ENCODE data around the gene TENM4. TPM values are rescaled to one million over a fixed set of nuclear protein-coding genes. Genes with fewer than 3 reads are reported as not detected.
A peak's percentile ranks its signal among the peaks of the same experiment; 100 is the strongest.

The TENM4 gene
- polyA plus RNA-seq, 1 of the 3 experiments (the other 2 are of a cell fraction): 16.7 TPM

GRCh38 chr11:78990261-78990660 is 450.6 kb downstream of the TENM4 start:
- Histone ChIP-seq H4K20me1 (ENCODE audit: insufficient read depth) (no peaks in the 10 kb centered on the region), H3K27me3 (ENCODE audit: insufficient read depth) (no peaks in the 10 kb centered on the region), H3K27ac (ENCODE audit: low read depth in 2 of 2, low read length in 1 of 2) (peak overlapping the region in 1 of 2 experiments; percentile 17; a peak in 1 of 4 replicates), H3F3A (replicated peaks; ENCODE audit: insufficient read depth) (no peaks in the 10 kb centered on the region), H3K4me1 (ENCODE audit: control insufficient read depth in 1 of 2, insufficient read depth in 2 of 2, low read depth in 1 of 2, low read length in 1 of 2) (peaks cover 0 to 29% of the 10 kb centered on the region in 2 experiments; a peak in 3 of 4 replicates), H3K36me3 (replicated peaks in 1 of 2; ENCODE audit: control insufficient read depth in 1 of 2, insufficient read depth in 2 of 2, low read length in 1 of 2) (no peaks in the 10 kb centered on the region), H3K4me3 (ENCODE audit: low read depth in 2 of 2, low read length in 1 of 2) (no peak overlapping the region), H2AFZ (ENCODE audit: low read depth) (no peak overlapping the region), H3K79me2 (ENCODE audit: insufficient read depth) (no peaks in the 10 kb centered on the region), H3K4me2 (no peak overlapping the region), H3K9ac (no peak overlapping the region), H3K9me3 (no peaks in the 10 kb centered on the region), H3K9me2 (no peaks in the 10 kb centered on the region)
- ChIA-PET CTCF (interaction anchor here (1.5 to 1.8 kb wide), 4 partner anchors 8 to 110 kb away, joined by 3 to 6 read pairs (median 4); no protein-coding TSS in a partner anchor), POLR2A (no interaction called here)
- no peak for TF ChIP-seq TEAD4 (IDR thresholded peaks at IDR 0.05; ENCODE audit: borderline replicate concordance, insufficient read depth)
- no peak for TF ChIP-seq MAX (IDR thresholded peaks at IDR 0.05; ENCODE audit: low read depth)
- TF ChIP-seq ZBTB33 (IDR thresholded peaks at IDR 0.05; ENCODE audit: borderline replicate concordance, low read depth): no peak
- no peak for TF ChIP-seq EP300 (IDR thresholded peaks at IDR 0.05; ENCODE audit: borderline replicate concordance in 1 of 2, low read depth in 1 of 2, low read length in 1 of 2)
- no peak for TF ChIP-seq SIN3A (IDR thresholded peaks at IDR 0.05; ENCODE audit: borderline replicate concordance, low read depth, low read length)
- no peak for TF ChIP-seq FOSL2 (IDR thresholded peaks at IDR 0.05; ENCODE audit: borderline replicate concordance, low read depth)
- no peak for TF ChIP-seq GABPA (IDR thresholded peaks at IDR 0.05; ENCODE audit: low read depth)
- no peak for TF ChIP-seq YY1 (IDR thresholded peaks at IDR 0.05; ENCODE audit: low read depth)
- no peak for TF ChIP-seq USF1 (IDR thresholded peaks at IDR 0.05; ENCODE audit: borderline replicate concordance, low read depth)
- TF ChIP-seq CTCF (IDR thresholded peaks at IDR 0.05): no peak
- no peak for TF ChIP-seq REST (IDR thresholded peaks at IDR 0.05; ENCODE audit: low read depth, low read length)
- TF ChIP-seq PBX3 (IDR thresholded peaks at IDR 0.05): no peak
- TF ChIP-seq TAF1 (IDR thresholded peaks at IDR 0.05; ENCODE audit: borderline replicate concordance, low read depth, low read length): no peak
- TF ChIP-seq JUND (IDR thresholded peaks at IDR 0.05): no peak
- TF ChIP-seq MXI1 (IDR thresholded peaks at IDR 0.05; ENCODE audit: low read depth, low read length): no peak
- no peak for TF ChIP-seq NFIC (IDR thresholded peaks at IDR 0.05; ENCODE audit: borderline replicate concordance)
- TF ChIP-seq CHD2 (IDR thresholded peaks at IDR 0.05; ENCODE audit: low read length, partially characterized antibody): no peak
- TF ChIP-seq FOXM1 (IDR thresholded peaks at IDR 0.05; ENCODE audit: low read depth): no peak
- no peak for TF ChIP-seq ELF1 (IDR thresholded peaks at IDR 0.05)
- TF ChIP-seq RXRA (IDR thresholded peaks at IDR 0.05; ENCODE audit: borderline replicate concordance, low read depth): no peak
- DNase-seq: peak; percentile 10
- 80% methylated on average over 9 of the region's 9 CpGs for WGBS (ENCODE audit: low lambda C conversion rate)

Data from SK-N-SH (cell line).